H1 (cell line): ENCODE measurements around the gene GNG8. TPM values are rescaled to one million over a fixed set of nuclear protein-coding genes. Genes with fewer than 3 reads are reported as not detected.
A peak's percentile ranks its signal among the peaks of the same experiment; 100 is the strongest.

Experiments
- BACH1 ChIP-seq: IDR thresholded peaks from 2 replicates; pipeline ENCODE4 v1.6.1; 2012; ENCODE audit warnings: low read length, improper control_type of control experiment
- CBX8 ChIP-seq: fragments of 300-800, 300-1000 bp; sonication (generic); IDR thresholded peaks from 2 replicates; pipeline ENCODE4 v1.7.1; 2016; ENCODE audit warnings: low read depth, low read length, borderline replicate concordance
- CEBPB ChIP-seq: IDR thresholded peaks from 2 replicates; pipeline ENCODE4 v1.6.1; 2012; ENCODE audit warnings: low read depth, low read length
- CHD2 ChIP-seq: IDR thresholded peaks from 2 replicates; pipeline ENCODE4 v1.6.1; 2012; ENCODE audit warnings: low read length, improper control_type of control experiment
- CREB1 ChIP-seq: IDR thresholded peaks from 2 replicates; pipeline ENCODE4 v1.6.1; 2012; ENCODE audit warnings: inconsistent platforms
- EZH2 ChIP-seq: fragments of 200-600 bp; sonication (generic); IDR thresholded peaks from 2 replicates; pipeline ENCODE4 v1.7.1; 2012; ENCODE audit warnings: low read depth, mild to moderate bottlenecking, moderate library complexity, low read length, inconsistent platforms; ENCODE audit not compliant: severe bottlenecking
- HDAC6 ChIP-seq: IDR thresholded peaks from one replicate; pipeline ENCODE4 v1.7.1; 2012; ENCODE audit warnings: low read depth, mild to moderate bottlenecking, inconsistent platforms, low read length, moderate library complexity
- KDM1A ChIP-seq: fragments of 200-600, 300-600 bp; sonication (generic); IDR thresholded peaks from 2 replicates; pipeline ENCODE4 v1.7.1; 2016; ENCODE audit warnings: mild to moderate bottlenecking, low read length, borderline replicate concordance
- MAFK ChIP-seq: IDR thresholded peaks from 2 replicates; pipeline ENCODE4 v1.6.1; 2012; ENCODE audit warnings: low read depth, mild to moderate bottlenecking, improper control_type of control experiment, low read length
- NANOG ChIP-seq: IDR thresholded peaks from 2 replicates; pipeline ENCODE4 v1.6.1; 2011; ENCODE audit warnings: low read length, low read depth, mild to moderate bottlenecking, inconsistent platforms; ENCODE audit not compliant: insufficient read depth, poor library complexity, severe bottlenecking
- RAD21 ChIP-seq, 2 experiments: IDR thresholded peaks in 1 of 2; conservative IDR thresholded peaks in 1 of 2; 2 replicates each; pipeline ENCODE4 v1.6.1; 2011; ENCODE audit warnings: low read depth in 2 of 2, low read length in 2 of 2, improper control_type of control experiment in 1 of 2, inconsistent platforms in 1 of 2, mild to moderate bottlenecking in 1 of 2, moderate library complexity in 1 of 2
- SP2 ChIP-seq: IDR thresholded peaks from 2 replicates; pipeline ENCODE4 v1.6.1; 2012; ENCODE audit warnings: mild to moderate bottlenecking, low read length, inconsistent platforms
- SRF ChIP-seq: IDR thresholded peaks from 2 replicates; pipeline ENCODE4 v1.6.1; 2011; ENCODE audit warnings: mild to moderate bottlenecking, low read depth, low read length, moderate library complexity
- TAF1 ChIP-seq: IDR thresholded peaks from 2 replicates; pipeline ENCODE4 v1.6.1; 2011; ENCODE audit warnings: mild to moderate bottlenecking, low read depth, low read length
- polyA plus RNA-seq, 7 experiments: library from polyadenylated mRNA; depleted of rRNA in 3 of 7; stranded (reverse) in 5 of 7; unstranded in 2 of 7; fragments of >200 nt in 5 of 7; fragments of 200-250 nt in 2 of 7; gene quantifications; 1 replicate in 5 of 7; 2 replicates in 1 of 7; 4 replicates in 1 of 7; pipeline versions ENCODE4 v1.2.1 to v1.2.3, GENCODE V29; 2011 to 2013; ENCODE audit warnings: missing spikeins in 2 of 7, mixed read lengths in 2 of 7
- total RNA-seq: library from RNA; stranded (reverse); fragmentation: NEBNext Ultra II Directional; extraction: Animal tissue kit (Norgen Biotek cat#: 25700); gene quantifications from 2 replicates; pipeline ENCODE4 v1.2.1, GENCODE V29; 2021
- TF ChIP-seq, protein P1 (sequence below): IDR thresholded peaks from 2 replicates; pipeline ENCODE4 v1.6.1; 2012; ENCODE audit warnings: low read length, inconsistent platforms
- TF ChIP-seq, protein P2 (sequence below): IDR thresholded peaks from 2 replicates; pipeline ENCODE4 v1.6.1; 2011; ENCODE audit warnings: low read depth, mild to moderate bottlenecking, low read length; ENCODE audit not compliant: insufficient read depth
- TF ChIP-seq, protein P3 (sequence below), 3 experiments: IDR thresholded peaks; 1 replicate in 2 of 3; 2 replicates in 1 of 3; pipeline versions ENCODE4 v1.5.1 to v1.6.1; 2011; ENCODE audit warnings: low read length in 3 of 3, mild to moderate bottlenecking in 3 of 3, inconsistent platforms in 2 of 3, low read depth in 1 of 3, moderate library complexity in 1 of 3; ENCODE audit not compliant: insufficient read depth in 1 of 3; ENCODE audit errors: control extremely low read depth in 1 of 3
- TF ChIP-seq, protein P4 (sequence below): IDR thresholded peaks from 2 replicates; pipeline ENCODE4 v1.6.1; 2012; ENCODE audit warnings: inconsistent platforms

The GNG8 gene
- total and polyA plus RNA-seq, 2 of the 8 experiments (the other 6 are each of a cell fraction or from before 2014, with no cell fraction given) = not detected

DNA sequence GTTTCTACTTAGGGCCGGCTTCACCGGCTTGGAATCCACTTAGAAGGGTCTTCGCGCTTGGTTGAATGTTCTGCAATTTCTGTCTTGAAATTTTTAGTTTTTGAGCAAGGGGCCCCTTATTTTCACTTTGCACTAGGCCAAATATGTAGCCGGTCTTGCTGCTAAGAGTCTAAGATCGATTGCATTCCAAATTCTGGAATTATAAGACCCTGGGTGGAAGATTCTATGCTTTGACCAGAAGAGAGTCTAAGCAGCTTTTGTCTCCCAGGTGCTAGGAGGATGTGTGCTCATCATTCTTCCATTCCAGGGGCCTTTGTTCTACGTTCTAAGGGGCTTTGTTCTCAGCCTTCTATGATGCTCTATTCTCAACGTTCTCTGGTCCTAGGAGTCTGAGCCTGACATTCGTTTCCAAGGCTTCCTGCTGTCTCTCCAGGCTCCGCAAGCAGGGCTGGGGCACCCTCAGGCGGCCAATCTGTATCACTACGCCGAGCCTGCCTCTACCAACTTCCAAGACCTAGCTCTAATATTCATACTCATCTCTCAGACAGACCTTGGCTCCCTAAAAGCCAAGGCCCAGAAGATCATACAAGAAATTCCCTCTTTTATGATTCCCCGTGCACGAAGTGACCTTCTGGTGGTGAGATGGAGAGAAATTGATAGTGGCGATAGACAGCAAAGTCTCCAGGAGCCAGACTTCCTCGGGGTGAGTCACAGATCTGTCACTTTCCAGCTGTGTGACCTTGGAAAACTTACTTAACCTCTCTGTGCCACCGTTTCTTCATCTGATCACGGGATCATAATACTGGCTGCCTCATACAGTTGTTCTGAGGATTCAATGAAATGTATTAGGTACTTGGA, 26.0 kb upstream of the GNG8 start (continued):
- TF ChIP-seq, protein P1, sequence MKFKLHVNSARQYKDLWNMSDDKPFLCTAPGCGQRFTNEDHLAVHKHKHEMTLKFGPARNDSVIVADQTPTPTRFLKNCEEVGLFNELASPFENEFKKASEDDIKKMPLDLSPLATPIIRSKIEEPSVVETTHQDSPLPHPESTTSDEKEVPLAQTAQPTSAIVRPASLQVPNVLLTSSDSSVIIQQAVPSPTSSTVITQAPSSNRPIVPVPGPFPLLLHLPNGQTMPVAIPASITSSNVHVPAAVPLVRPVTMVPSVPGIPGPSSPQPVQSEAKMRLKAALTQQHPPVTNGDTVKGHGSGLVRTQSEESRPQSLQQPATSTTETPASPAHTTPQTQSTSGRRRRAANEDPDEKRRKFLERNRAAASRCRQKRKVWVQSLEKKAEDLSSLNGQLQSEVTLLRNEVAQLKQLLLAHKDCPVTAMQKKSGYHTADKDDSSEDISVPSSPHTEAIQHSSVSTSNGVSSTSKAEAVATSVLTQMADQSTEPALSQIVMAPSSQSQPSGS = no peak
- TF ChIP-seq NANOG = no peak
- TF ChIP-seq CBX8 = no peak
- TF ChIP-seq SP2 = no peak
- TF ChIP-seq, protein P2, sequence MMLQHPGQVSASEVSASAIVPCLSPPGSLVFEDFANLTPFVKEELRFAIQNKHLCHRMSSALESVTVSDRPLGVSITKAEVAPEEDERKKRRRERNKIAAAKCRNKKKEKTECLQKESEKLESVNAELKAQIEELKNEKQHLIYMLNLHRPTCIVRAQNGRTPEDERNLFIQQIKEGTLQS = no peak
- no peak for TF ChIP-seq BACH1
- peak; percentile 98 to 99 for TF ChIP-seq RAD21 (IDR thresholded peaks at IDR 0.05 in 1 of 2, conservative IDR thresholded peaks at IDR 0.05 in 1 of 2; ENCODE audit: low read depth in 2 of 2, low read length in 2 of 2)
- no peak for TF ChIP-seq HDAC6
- TF ChIP-seq CHD2 = no peak
- TF ChIP-seq SRF = 0 out of 2 replicates have a peak, but pooled peaks have one; percentile 5
- TF ChIP-seq, protein P3, sequence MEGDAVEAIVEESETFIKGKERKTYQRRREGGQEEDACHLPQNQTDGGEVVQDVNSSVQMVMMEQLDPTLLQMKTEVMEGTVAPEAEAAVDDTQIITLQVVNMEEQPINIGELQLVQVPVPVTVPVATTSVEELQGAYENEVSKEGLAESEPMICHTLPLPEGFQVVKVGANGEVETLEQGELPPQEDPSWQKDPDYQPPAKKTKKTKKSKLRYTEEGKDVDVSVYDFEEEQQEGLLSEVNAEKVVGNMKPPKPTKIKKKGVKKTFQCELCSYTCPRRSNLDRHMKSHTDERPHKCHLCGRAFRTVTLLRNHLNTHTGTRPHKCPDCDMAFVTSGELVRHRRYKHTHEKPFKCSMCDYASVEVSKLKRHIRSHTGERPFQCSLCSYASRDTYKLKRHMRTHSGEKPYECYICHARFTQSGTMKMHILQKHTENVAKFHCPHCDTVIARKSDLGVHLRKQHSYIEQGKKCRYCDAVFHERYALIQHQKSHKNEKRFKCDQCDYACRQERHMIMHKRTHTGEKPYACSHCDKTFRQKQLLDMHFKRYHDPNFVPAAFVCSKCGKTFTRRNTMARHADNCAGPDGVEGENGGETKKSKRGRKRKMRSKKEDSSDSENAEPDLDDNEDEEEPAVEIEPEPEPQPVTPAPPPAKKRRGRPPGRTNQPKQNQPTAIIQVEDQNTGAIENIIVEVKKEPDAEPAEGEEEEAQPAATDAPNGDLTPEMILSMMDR (IDR thresholded peaks at IDR 0.05; ENCODE audit: control extremely low read depth in 1 of 3, insufficient read depth in 1 of 3, low read depth in 1 of 3, low read length in 3 of 3) = peak; percentile 89 to 97 (median 92)
- no peak for TF ChIP-seq EZH2
- TF ChIP-seq MAFK = no peak
- TF ChIP-seq, protein P4, sequence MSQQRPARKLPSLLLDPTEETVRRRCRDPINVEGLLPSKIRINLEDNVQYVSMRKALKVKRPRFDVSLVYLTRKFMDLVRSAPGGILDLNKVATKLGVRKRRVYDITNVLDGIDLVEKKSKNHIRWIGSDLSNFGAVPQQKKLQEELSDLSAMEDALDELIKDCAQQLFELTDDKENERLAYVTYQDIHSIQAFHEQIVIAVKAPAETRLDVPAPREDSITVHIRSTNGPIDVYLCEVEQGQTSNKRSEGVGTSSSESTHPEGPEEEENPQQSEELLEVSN = no peak
- peak; percentile 96 for TF ChIP-seq KDM1A
- peak; percentile 47; the same call in 1 of the 2 replicates for TF ChIP-seq CREB1
- TF ChIP-seq CEBPB = no peak
- TF ChIP-seq TAF1 = no peak
